AG04449 (cell line): Measurements from ENCODE around the gene PTPN3.
"Not testable (repeated sequence)": the region's sequence is repeated elsewhere in the genome, so short reads cannot be mapped to it uniquely, and the experiment has no call there.

ENCODE experiments used
- CTCF ChIA-PET: fragments of 350-600 bp; formaldehyde crosslinking; extraction: SDS; loops from one replicate; lab custom pipeline; 2021; ENCODE audit warnings: antibody characterized with exemption; lab: Yijun Ruan, JAX
- POLR2A ChIA-PET: fragments of 400-600, 350-600 bp; formaldehyde crosslinking; extraction: SDS; loops from one replicate; lab custom pipeline; 2020; ENCODE audit warnings: antibody characterized with exemption, inconsistent platforms; lab: Yijun Ruan, JAX
- DNase-seq: peaks from one replicate; pipeline ENCODE4 v3.0.0-alpha.2; 2010; ENCODE audit warnings: low read depth, low spot score
- H3K4me3 ChIP-seq: 2 replicates; pipeline ENCODE4 v1.5.1; 2011; ENCODE audit warnings: low read depth, mild to moderate bottlenecking, control low read depth, low read length
- CTCF ChIP-seq: IDR thresholded peaks from one replicate; pipeline ENCODE4 v1.5.1; 2011; ENCODE audit warnings: mild to moderate bottlenecking, moderate library complexity, low read length, control low read depth, inconsistent platforms; ENCODE audit not compliant: insufficient read depth; ENCODE audit errors: missing control alignments

PTPN3 gene

GRCh38 chr9:109498195-109499092 lies at the start of gene PTPN3:
Gene PTPN3 (minus strand): TSS chr9:109498307. CDS start chr9:109463434, 34,873 bp downstream.
- peak within 1 kb of the TSS; percentile 32 for H3K4me3 ChIP-seq
- CTCF ChIA-PET: interaction anchor here (2.2 kb wide), 1 partner anchor 28 kb away, joined by 6 read pairs; no protein-coding TSS in a partner anchor
- POLR2A ChIA-PET: no interaction called here
- no peak for DNase-seq
- no peak for TF ChIP-seq CTCF

GRCh38 chr9:109544954-109545353 lies 46.8 kb upstream of the PTPN3 start:
- H3K4me3 ChIP-seq, DNase-seq, CTCF ChIA-PET, POLR2A ChIA-PET: not testable (repeated sequence)

DNA sequence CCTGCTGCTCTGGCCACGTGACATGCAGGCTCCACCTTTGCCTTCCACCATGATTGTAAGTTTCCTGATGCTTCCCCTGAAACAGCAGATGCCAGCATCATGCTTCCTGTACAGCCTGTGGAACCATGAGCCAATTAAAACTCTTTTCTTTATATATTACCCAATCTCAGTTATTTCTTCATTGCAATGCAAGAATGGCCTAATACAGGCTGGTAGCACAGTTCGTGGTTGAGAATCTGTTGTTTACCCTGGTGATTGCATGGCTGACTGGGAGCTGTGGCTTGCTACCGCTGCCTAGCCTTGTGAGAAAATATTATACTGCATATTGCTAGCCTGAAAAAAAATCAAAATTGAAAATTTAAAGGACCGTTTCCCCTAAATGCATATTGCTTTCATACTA lies 44.8 kb upstream of the PTPN3 start:
- ChIA-PET CTCF (no interaction called here), POLR2A (no interaction called here)
- H3K4me3 ChIP-seq: no peak overlapping the region
- TF ChIP-seq CTCF: no peak
- DNase-seq: no peak

DNA sequence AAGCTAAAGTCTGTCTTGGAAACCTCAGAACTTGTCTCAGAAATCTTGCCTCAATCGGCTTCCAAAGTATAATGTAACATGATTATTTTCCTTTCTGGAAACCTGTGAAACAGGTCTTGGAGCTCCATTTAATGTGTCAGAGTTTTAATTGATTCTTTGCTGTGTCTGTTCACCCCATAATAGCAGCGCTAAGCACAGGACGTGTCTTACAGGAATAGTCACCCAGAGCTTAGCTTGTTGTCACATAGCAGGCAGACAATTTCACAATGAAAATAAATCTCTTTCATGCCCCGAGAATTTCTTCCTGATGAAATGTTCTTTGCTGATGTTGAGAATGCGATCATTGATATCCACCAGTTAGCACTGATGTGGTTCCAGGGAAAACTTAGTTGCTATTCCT lies 40.2 kb upstream of the PTPN3 start:
- DNase-seq: no peak
- ChIA-PET POLR2A (no interaction called here), CTCF (interaction anchor here (0.8 kb wide), 1 partner anchor 19 kb away, joined by 3 read pairs; no protein-coding TSS in a partner anchor)
- no peak for TF ChIP-seq CTCF
- H3K4me3 ChIP-seq: no peak overlapping the region

DNA sequence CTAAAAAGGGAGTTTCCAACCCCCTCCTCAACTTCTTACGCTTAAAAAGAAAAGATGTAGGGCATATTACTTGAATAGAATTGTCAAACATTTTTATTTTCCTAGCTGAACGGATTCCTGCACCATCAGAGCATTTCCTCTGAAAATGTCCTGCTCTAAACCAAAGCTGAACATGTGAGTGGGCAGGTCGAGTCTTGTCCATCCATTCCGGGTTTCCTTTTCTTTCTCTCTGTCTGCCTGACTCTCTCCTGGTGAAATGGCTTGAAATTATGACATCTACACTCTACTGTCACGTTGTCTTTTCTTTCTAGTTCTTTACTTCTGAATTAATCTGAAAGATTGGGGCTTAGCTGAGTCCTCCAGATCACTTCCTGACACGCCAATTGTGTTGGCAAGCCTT lies 39.2 kb upstream of the PTPN3 start:
- no peak for DNase-seq
- ChIA-PET CTCF (interaction anchor here (0.8 kb wide), 1 partner anchor 18 kb away, joined by 3 read pairs; no protein-coding TSS in a partner anchor), POLR2A (no interaction called here)
- TF ChIP-seq CTCF: no peak
- no peak overlapping the region for H3K4me3 ChIP-seq

GRCh38 chr9:109536859-109537258 lies 38.8 kb upstream of the PTPN3 start:
- ChIA-PET CTCF (no interaction called here), POLR2A (no interaction called here)
- H3K4me3 ChIP-seq: no peak overlapping the region
- TF ChIP-seq CTCF: no peak
- DNase-seq: no peak

- CTCF ChIA-PET: interaction anchor here (1.0 kb wide), 2 partner anchors 13 to 210 kb away, joined by 3 read pairs; no protein-coding TSS in a partner anchor
- no peak for TF ChIP-seq CTCF
- DNase-seq: no peak
- POLR2A ChIA-PET: no interaction called here
- no peak overlapping the region for H3K4me3 ChIP-seq
Measured at GRCh38 chr9:109535365-109535764, 37.3 kb upstream of the PTPN3 start.
